ENCODE results near the gene TBC1D17. TPM values are rescaled to one million over a fixed set of nuclear protein-coding genes. Genes with fewer than 3 reads are reported as not detected.

The TBC1D17 gene
- total and polyA plus RNA-seq, 7 donors = 13.4 to 41.0 (median 26.1) TPM

DNA sequence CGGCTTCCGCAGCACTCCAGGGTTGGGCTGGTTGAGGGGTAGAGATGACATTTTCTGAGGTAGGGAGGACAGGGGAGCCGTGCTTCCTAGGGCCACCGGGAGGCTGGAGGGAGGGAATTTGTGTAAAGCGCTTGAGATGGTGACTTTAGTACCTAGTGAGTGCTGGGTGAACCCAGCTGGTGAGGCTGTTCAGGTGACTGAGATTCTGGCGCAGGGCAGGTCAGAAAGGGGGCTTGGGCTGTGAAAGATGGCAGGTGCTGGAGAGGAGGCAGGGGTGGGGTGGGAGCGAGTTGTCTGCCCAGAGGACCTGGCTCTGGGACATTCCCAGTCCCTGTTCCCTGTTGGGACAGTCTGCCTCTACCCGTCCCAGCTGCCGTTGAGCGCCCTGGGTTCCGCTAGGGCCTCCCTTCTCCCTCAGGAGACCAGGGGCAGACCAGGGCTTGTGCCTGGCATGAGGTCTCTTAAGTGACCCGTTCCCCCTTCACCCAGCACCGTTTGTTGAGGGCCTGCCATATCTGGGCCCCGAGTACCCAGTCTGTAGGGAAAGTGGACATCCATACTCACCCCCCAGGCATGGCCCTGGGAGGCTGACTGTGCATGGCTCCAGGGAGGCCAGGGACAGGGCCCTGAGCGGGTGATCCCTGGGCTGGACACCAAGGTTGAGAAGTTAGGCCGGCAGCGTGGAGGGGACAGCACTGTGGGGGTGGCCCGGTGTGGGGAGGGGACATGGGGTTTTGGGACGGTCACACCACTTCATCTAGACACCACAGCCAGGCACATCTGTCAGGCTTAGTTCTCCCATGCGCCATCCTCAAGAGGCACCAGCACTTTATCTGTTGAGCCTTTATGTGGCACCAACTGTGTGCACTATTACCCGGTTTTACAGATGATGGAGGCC is 21.6 kb upstream of the TBC1D17 start:
- H3K4me1 ChIP-seq = peaks cover 0 to 44% (median 31%) of the 10 kb centered on the region in 4 donors
- intact Hi-C loops (cut with DNase I) = no loop called here

DNA sequence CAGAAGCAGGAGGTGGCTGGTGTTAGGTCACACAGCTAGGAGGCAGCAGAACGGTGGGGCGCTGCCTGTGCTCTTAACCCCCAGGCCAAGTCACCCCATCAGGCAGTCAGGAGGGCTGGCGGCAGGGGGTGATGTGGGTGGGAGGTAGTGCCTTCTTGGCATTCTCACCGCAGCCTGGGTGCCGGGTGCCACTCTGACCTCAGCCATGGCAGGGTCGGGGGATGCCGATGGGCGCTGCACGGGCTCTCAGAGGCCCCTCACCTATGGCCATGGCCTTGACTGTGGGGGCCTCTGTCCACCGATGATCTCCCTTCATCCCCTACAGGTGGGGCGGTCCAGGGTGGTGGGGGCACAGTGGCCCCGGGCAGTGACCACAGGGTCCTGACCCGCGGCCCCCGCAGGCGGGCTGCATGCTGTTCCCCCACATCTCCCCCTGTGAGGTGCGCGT is 20.9 kb upstream of the TBC1D17 start:
- Histone ChIP-seq H3K27me3 (no peaks in the 10 kb centered on the region), H3K4me1 (peaks cover 0 to 51% (median 37%) of the 10 kb centered on the region in 4 donors), H3K36me3 (peaks cover 28 to 71% (median 53%) of the 10 kb centered on the region in 4 donors), H3K9me3 (no peaks in the 10 kb centered on the region), H3K27ac (peak overlapping the region in 1 of 4 donors; percentile 17), H3K4me3 (no peak overlapping the region)
- TF ChIP-seq EP300 (IDR thresholded peaks at IDR 0.05) = no peak
- TF ChIP-seq, protein P1, sequence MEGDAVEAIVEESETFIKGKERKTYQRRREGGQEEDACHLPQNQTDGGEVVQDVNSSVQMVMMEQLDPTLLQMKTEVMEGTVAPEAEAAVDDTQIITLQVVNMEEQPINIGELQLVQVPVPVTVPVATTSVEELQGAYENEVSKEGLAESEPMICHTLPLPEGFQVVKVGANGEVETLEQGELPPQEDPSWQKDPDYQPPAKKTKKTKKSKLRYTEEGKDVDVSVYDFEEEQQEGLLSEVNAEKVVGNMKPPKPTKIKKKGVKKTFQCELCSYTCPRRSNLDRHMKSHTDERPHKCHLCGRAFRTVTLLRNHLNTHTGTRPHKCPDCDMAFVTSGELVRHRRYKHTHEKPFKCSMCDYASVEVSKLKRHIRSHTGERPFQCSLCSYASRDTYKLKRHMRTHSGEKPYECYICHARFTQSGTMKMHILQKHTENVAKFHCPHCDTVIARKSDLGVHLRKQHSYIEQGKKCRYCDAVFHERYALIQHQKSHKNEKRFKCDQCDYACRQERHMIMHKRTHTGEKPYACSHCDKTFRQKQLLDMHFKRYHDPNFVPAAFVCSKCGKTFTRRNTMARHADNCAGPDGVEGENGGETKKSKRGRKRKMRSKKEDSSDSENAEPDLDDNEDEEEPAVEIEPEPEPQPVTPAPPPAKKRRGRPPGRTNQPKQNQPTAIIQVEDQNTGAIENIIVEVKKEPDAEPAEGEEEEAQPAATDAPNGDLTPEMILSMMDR (IDR thresholded peaks at IDR 0.05) = no peak
- TF ChIP-seq POLR2A (IDR thresholded peaks at IDR 0.05) = no peak
- no peak for TF ChIP-seq POLR2AphosphoS5 (IDR thresholded peaks at IDR 0.05)
- 91 to 92% methylated on average over 18 of the region's 18 CpGs for WGBS, 2 donors
- intact Hi-C loops (cut with DNase I) = no loop called here
- no peak for DNase-seq

More for the DNA sequence above, 21.6 kb upstream of the TBC1D17 start:
- no peak for TF ChIP-seq POLR2AphosphoS5 (IDR thresholded peaks at IDR 0.05)
- no peak for TF ChIP-seq EP300 (IDR thresholded peaks at IDR 0.05)
- TF ChIP-seq, protein P1 (IDR thresholded peaks at IDR 0.05) = no peak
- Histone ChIP-seq H3K9me3 (no peaks in the 10 kb centered on the region), H3K4me3 (no peak overlapping the region), H3K36me3 (peaks cover 28 to 65% (median 51%) of the 10 kb centered on the region in 4 donors), H3K27me3 (no peaks in the 10 kb centered on the region), H3K27ac (peak overlapping the region in 2 of 4 donors; percentile 16 to 17)
- DNase-seq = no peak
- 84 to 86% methylated on average over 21 of the region's 21 CpGs for WGBS, 2 donors

DNA sequence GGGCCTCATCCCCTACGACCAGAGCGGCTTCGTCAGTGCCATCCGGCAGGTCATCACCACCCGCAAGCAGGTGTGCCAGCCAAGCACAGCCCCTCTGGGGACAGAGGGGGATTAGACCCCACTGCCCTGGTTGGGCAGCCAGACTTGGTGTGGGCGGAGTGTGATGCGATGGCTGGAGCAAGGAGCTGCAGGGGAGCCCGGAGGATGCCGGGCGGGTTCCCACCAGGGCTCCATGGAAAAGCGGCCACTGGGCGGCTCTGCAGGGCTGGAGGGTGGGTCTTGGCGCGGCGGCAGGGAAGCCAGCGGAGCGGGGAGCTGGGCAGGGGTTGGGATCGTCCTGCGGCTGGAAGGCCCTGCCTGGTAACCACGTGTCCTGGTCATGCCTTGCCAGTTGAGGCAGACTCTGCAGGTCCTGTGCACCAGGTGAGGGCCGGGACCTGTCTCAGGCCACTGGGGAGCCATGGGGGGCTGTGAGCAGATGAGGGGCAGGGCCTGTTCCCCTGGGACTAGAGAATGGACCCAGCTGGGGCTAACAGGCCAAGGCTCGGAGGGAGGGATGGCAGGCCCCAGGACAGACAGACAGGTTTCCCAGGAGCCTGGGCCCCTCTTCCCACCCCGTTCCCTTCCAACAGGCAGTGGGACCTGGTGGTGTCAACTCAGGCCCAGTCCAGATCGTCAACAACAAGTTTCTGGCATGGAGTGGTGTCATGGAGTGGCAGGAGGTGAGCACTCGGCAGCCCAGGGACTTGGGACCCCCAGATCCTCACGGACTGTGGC is 20.3 kb upstream of the TBC1D17 start:
- H3K27ac ChIP-seq = no peak overlapping the region

DNA sequence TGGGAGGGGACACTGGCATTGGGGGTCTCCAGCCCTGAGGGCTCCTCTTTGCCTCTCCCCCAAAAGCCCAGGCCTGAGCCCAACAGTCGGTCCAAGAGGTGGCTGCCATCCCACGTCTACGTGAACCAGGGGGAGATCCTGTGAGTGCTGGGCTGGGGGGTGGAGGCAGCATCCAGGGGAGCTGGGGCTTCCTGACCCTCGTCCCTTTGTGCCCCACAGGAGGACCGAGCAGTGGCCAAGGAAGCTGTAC is 19.7 kb upstream of the TBC1D17 start:
- Histone ChIP-seq H3K27me3 (no peaks in the 10 kb centered on the region), H3K4me1 (peaks cover 0 to 41% (median 27%) of the 10 kb centered on the region in 4 donors), H3K36me3 (peaks cover 28 to 78% (median 53%) of the 10 kb centered on the region in 4 donors), H3K27ac (no peak overlapping the region), H3K4me3 (no peak overlapping the region), H3K9me3 (no peaks in the 10 kb centered on the region)
- intact Hi-C loops (cut with DNase I) = no loop called here
- 85 to 89% methylated on average over 5 of the region's 5 CpGs for WGBS, 2 donors
- DNase-seq = no peak
- TF ChIP-seq, protein P1 (IDR thresholded peaks at IDR 0.05) = no peak
- TF ChIP-seq POLR2A (IDR thresholded peaks at IDR 0.05) (no peak), EP300 (IDR thresholded peaks at IDR 0.05) (no peak), POLR2AphosphoS5 (IDR thresholded peaks at IDR 0.05) (no peak)

More for the DNA sequence above, 20.3 kb upstream of the TBC1D17 start:
- 89 to 94% methylated on average over 26 of the region's 26 CpGs for WGBS, 2 donors
- peaks cover 28 to 74% (median 53%) of the 10 kb centered on the region in 4 donors for H3K36me3 ChIP-seq
- peaks cover 0 to 46% (median 32%) of the 10 kb centered on the region in 4 donors for H3K4me1 ChIP-seq
- intact Hi-C loops (cut with DNase I) = no loop called here
- no peaks in the 10 kb centered on the region for H3K27me3 ChIP-seq
- TF ChIP-seq POLR2A (IDR thresholded peaks at IDR 0.05) (no peak), POLR2AphosphoS5 (IDR thresholded peaks at IDR 0.05) (peak in 1 of 4 donors; percentile 1)
- H3K4me3 ChIP-seq = no peak overlapping the region
- H3K9me3 ChIP-seq = no peaks in the 10 kb centered on the region
- no peak for DNase-seq
